ENCODE measurements around the gene SFI1. TPM values are rescaled to one million over a fixed set of nuclear protein-coding genes. Genes with fewer than 3 reads are reported as not detected.

SFI1 gene
- total RNA-seq, 6 donors from 2014 or later, result 21.0 to 166 (median 51.7) TPM

DNA sequence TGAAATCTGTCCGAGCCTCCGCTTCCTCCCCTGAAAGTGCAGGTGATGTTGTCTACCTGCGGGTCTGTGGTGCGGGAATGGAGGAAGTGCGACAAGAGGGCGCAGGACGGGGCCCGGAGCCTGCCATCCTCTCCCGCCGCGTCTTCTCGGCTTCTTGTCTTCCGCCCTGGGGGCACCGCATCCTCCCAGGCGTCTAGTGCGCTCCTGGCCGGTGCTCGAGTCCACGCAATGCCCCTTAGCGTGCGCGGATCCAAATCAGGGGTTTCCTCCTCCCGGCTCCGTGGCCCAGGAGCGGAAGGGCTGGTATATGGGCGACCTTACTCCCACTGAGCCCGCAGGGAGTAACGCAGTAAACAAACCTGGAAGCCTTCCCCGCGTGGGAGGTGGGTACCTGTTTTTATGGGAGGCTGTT, 405 bp downstream of the SFI1 start:
- DNase-seq (peak in 1 of 2 donors; percentile 44), ATAC-seq (ENCODE audit: low FRiP score in 2 of 2) (peak; percentile 53 to 61)
- Histone ChIP-seq H3K4me3 (peak overlapping the region; percentile 83 to 97 (median 88)), H3K27ac (peak overlapping the region; percentile 76 to 88 (median 84)), H3K27me3 (no peaks in the 10 kb centered on the region), H3K9me3 (no peaks in the 10 kb centered on the region), H3K36me3 (no peaks in the 10 kb centered on the region), H3K4me1 (peaks cover 13 to 22% (median 14%) of the 10 kb centered on the region in 4 donors)
- 0% methylated on average over 22 to 30 of the region's 30 CpGs for WGBS, 2 donors
- no peak for TF ChIP-seq POLR2AphosphoS5 (IDR thresholded peaks at IDR 0.05)
- no peak for TF ChIP-seq EP300 (IDR thresholded peaks at IDR 0.05)
- TF ChIP-seq, protein P1, sequence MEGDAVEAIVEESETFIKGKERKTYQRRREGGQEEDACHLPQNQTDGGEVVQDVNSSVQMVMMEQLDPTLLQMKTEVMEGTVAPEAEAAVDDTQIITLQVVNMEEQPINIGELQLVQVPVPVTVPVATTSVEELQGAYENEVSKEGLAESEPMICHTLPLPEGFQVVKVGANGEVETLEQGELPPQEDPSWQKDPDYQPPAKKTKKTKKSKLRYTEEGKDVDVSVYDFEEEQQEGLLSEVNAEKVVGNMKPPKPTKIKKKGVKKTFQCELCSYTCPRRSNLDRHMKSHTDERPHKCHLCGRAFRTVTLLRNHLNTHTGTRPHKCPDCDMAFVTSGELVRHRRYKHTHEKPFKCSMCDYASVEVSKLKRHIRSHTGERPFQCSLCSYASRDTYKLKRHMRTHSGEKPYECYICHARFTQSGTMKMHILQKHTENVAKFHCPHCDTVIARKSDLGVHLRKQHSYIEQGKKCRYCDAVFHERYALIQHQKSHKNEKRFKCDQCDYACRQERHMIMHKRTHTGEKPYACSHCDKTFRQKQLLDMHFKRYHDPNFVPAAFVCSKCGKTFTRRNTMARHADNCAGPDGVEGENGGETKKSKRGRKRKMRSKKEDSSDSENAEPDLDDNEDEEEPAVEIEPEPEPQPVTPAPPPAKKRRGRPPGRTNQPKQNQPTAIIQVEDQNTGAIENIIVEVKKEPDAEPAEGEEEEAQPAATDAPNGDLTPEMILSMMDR (IDR thresholded peaks at IDR 0.05), result no peak
- no peak for TF ChIP-seq POLR2A (IDR thresholded peaks at IDR 0.05)

DNA sequence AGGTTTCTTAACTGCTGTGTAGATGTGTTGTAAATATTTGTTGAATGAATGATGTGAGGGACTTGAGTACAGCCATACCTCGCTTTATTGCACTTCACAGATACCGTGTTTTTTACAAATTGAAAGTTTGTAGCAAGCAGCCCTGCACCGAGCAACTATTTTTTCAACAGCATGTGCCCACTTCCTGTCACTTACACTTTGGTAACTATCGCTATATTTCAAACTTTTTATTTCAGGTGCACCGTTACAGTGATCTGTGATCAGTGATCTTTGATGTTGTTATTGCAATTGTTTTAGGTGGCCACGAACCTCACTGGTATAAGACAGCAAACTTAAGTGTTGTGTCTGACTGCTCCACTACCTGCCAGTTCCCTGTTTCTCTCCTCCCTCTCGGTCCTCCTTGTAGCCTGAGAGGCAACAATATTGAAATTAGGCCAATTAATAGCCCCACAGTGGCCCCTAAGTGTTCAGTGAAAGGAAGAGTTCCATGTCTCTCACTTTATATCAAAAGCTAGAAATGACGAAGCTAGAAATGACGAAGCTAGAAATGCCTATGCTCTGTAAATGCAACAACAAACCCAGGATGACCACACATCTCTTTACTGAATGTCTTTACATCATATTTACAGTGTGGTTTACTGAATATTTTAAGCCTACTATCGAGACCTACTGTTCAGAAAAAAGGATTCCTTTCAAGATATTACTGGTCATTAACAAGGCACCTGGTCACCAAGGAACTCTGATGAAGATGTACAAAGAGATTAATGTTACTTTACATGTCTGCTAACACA, 1.0 kb downstream of the SFI1 start:
- TF ChIP-seq EP300 (IDR thresholded peaks at IDR 0.05) (no peak), POLR2AphosphoS5 (IDR thresholded peaks at IDR 0.05) (no peak), POLR2A (IDR thresholded peaks at IDR 0.05) (no peak)
- TF ChIP-seq, protein P1 (IDR thresholded peaks at IDR 0.05), result no peak
- ATAC-seq (ENCODE audit: low FRiP score in 2 of 2) (no peak), DNase-seq (no peak)
- Histone ChIP-seq H3K4me1 (peaks cover 13 to 19% (median 14%) of the 10 kb centered on the region in 4 donors), H3K36me3 (no peaks in the 10 kb centered on the region), H3K4me3 (peak overlapping the region; percentile 83 to 97 (median 88)), H3K27me3 (no peaks in the 10 kb centered on the region), H3K27ac (peak overlapping the region in 3 of 4 donors; percentile 76 to 88 (median 85)), H3K9me3 (no peaks in the 10 kb centered on the region)
- WGBS, 2 donors, result 64 to 75% methylated on average over 10 of the region's 10 CpGs

DNA sequence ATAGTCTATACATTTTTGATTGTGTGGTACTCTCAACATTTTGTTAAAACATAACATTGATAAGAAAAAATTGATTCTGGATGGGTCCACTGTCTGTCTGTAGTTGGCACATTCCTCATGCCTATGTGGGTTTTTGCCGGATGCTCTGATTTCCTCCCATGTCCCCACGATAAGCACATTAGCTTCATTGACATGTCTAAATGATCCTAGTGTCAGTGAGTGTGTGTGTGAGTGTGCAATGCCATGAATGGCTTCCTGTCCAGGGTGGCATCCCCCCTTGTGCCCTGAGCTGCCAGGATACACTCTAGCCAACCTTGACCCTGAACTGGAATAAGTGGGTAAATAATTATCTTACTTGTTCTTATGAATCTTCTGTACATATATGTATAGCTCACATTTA, 5.4 kb downstream of the SFI1 start:
- H3K9me3 ChIP-seq, result no peaks in the 10 kb centered on the region
- no peak overlapping the region for H3K4me3 ChIP-seq
- TF ChIP-seq, protein P1 (IDR thresholded peaks at IDR 0.05), result no peak
- no peak for TF ChIP-seq POLR2AphosphoS5 (IDR thresholded peaks at IDR 0.05)
- TF ChIP-seq POLR2A (IDR thresholded peaks at IDR 0.05), result no peak
- TF ChIP-seq EP300 (IDR thresholded peaks at IDR 0.05), result no peak
- 80 to 84% methylated on average over 2 of the region's 2 CpGs for WGBS, 2 donors
- no peak for DNase-seq
- H3K27me3 ChIP-seq, result no peaks in the 10 kb centered on the region
- H3K36me3 ChIP-seq, result no peaks in the 10 kb centered on the region
- H3K4me1 ChIP-seq, result peaks cover 6 to 11% (median 7%) of the 10 kb centered on the region in 4 donors
- H3K27ac ChIP-seq, result no peak overlapping the region
- no peak for ATAC-seq (ENCODE audit: low FRiP score in 2 of 2)

DNA sequence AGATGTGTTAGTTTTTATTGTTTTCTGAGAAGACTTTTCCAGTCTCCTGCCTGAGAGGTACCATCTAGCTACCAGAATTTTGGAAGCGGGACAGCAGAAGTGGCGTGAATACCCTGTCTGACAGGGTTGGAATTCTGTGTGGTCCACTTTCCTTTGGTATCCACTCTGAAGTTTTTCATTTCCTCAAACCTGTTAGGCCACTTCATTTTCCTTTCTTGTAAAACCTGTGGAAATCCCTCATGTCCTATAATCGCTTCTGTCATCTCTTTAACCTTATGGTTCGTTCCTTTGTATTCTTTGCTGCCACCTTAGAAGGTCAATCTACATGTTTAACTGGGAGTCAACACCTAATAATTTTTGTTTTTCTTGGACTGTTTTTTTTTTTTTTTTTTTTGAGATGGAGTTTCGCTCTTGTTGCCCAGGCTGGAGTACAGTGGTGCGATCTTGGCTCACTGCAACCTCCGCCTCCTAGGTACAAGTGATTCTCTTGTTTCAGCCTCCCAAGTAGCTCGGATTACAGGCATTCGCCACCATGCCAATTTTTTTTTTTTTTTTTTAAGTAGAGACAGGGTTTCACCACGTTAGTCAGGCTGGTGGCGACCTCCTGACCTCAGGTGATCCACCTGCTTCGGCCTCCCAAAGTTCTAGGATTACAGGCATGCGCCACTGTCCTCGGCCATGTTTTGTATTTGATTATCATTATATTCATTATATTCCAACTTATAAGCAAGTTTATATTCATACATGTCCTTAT, 7.1 kb downstream of the SFI1 start:
- 75 to 88% methylated on average over 14 of the region's 14 CpGs for WGBS, 2 donors

More for the DNA sequence above, 7.1 kb downstream of the SFI1 start:
- Histone ChIP-seq H3K4me3 (no peak overlapping the region), H3K27me3 (no peaks in the 10 kb centered on the region), H3K4me1 (no peaks in the 10 kb centered on the region), H3K9me3 (no peaks in the 10 kb centered on the region), H3K27ac (no peak overlapping the region), H3K36me3 (no peaks in the 10 kb centered on the region)
- DNase-seq (no peak), ATAC-seq (ENCODE audit: low FRiP score in 2 of 2) (no peak)
- no peak for TF ChIP-seq POLR2A (IDR thresholded peaks at IDR 0.05)
- TF ChIP-seq EP300 (IDR thresholded peaks at IDR 0.05), result no peak
- TF ChIP-seq, protein P1 (IDR thresholded peaks at IDR 0.05), result no peak
- TF ChIP-seq POLR2AphosphoS5 (IDR thresholded peaks at IDR 0.05), result no peak
